C4-2B (cell line): ENCODE results near the gene CCND1.
"Not testable (repeated sequence)": the region's sequence is repeated elsewhere in the genome, so short reads cannot be mapped to it uniquely, and the experiment has no call there.

Experiments
- ZFX ChIP-seq: fragments of 450-650 bp; IDR thresholded peaks from 2 replicates; pipeline ENCODE4 v1.6.1; 2017
- TF ChIP-seq, protein P1 (sequence below): fragments of 450-650 bp; conservative IDR thresholded peaks from 2 replicates; pipeline ENCODE4 v1.5.1; 2017; ENCODE audit warnings: mild to moderate bottlenecking

DNA sequence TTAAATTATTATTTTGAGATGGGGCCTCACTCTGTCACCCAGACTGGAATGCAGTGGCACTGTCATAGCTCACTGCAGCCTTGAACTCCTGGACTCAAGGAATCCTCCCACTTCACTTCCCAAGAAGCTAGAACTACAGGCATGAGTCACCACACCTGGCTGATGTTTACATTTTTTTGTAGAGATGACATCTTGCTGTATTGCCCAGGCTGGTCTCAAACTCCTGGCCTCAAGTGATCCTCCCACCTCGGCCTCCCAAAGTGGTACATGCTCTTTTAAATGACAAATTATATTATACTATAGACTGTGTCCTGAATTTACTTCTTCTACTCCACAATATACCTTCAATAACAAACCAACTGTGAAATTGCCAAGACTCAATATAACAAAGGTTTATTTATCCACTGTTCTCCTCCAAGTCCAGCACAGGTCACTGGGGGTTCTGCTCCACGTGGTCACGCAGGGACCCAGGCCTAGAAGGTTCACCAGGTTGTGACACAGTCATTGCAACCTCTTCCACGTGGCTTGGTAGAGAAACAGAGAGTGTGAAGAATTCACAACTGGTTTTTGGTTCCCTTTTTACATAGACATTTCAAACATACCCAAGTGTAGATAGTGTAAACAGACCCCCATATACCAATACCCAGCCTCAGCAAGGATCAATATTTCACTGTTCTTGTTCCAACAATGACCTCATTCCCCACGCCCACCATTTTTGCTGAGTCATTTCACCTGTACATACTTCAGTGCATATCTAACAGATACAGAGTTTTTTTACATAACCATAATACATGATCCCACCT lies 47.2 kb downstream of the CCND1 start:
- TF ChIP-seq, protein P1, sequence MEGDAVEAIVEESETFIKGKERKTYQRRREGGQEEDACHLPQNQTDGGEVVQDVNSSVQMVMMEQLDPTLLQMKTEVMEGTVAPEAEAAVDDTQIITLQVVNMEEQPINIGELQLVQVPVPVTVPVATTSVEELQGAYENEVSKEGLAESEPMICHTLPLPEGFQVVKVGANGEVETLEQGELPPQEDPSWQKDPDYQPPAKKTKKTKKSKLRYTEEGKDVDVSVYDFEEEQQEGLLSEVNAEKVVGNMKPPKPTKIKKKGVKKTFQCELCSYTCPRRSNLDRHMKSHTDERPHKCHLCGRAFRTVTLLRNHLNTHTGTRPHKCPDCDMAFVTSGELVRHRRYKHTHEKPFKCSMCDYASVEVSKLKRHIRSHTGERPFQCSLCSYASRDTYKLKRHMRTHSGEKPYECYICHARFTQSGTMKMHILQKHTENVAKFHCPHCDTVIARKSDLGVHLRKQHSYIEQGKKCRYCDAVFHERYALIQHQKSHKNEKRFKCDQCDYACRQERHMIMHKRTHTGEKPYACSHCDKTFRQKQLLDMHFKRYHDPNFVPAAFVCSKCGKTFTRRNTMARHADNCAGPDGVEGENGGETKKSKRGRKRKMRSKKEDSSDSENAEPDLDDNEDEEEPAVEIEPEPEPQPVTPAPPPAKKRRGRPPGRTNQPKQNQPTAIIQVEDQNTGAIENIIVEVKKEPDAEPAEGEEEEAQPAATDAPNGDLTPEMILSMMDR, result not testable (repeated sequence)
- not testable (repeated sequence) for TF ChIP-seq ZFX
